HUES6 (cell line): ENCODE data around the gene MTMR1.

Source experiments
- H3K27ac ChIP-seq: 2 replicates; pipeline ENCODE4 v1.7.0; 2013; ENCODE audit warnings: low read depth, mild to moderate bottlenecking, low read length, inconsistent platforms
- H3K27me3 ChIP-seq: 2 replicates; pipeline ENCODE4 v1.6.1; 2013; ENCODE audit warnings: low read length; ENCODE audit not compliant: control insufficient read depth, insufficient read depth
- H3K36me3 ChIP-seq: 2 replicates; pipeline ENCODE4 v1.6.1; 2013; ENCODE audit warnings: low read length; ENCODE audit not compliant: control insufficient read depth, insufficient read depth
- H3K4me1 ChIP-seq: 2 replicates; pipeline ENCODE4 v1.6.1; 2013; ENCODE audit warnings: low read length; ENCODE audit not compliant: control insufficient read depth, insufficient read depth
- H3K4me3 ChIP-seq: 2 replicates; pipeline ENCODE4 v1.5.1; 2013; ENCODE audit warnings: low read depth, low read length
- H3K9ac ChIP-seq: one replicate; pipeline ENCODE4 v1.6.1; 2013; ENCODE audit warnings: mild to moderate bottlenecking, low read length
- H3K9me3 ChIP-seq: 2 replicates; pipeline ENCODE4 v1.6.1; 2013; ENCODE audit warnings: low read depth, low read length; ENCODE audit not compliant: control insufficient read depth, insufficient read depth

Gene MTMR1

DNA sequence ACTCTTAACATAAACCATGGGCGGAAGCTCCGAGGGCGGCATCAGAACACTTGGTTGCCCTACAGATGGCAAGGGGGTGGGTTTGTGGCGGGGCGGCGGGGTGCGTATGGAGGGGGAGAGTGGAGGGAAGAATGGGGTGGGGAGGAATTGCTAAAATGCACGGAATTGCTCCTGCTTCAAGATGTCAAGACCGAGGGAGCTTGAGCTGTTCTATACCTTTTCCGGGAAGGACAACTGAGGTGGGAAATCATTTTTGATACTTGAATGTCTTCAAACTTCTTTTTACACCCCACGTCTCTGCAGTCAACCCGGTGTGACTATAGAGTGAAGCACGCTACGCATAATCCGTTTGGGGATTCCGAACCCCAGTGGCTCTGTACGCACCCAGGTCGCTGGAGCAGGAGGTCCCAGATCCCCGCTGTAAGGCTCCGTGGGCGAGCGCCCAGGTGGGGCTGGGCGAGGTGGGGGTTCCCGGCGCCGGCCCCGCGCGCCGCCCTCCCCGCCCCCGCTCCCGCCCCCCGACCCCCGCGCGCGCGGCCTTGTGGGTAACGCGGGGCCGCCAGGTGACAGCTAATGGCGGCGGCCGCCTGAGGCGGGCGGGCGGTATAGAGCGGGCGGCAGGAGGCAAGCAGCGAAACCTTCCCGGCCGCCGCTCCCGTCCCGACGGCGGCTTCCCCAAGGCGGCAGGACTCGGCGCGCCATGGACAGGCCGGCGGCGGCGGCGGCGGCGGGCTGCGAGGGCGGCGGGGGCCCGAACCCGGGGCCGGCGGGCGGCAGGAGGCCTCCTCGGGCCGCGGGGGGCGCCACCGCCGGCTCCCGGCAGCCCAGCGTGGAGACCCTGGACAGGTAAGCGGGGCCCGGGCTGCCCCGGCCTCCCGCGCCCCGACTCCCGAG lies at the start of gene MTMR1:
Gene MTMR1, plus strand, starts transcription at position 566 of the 894 bp plus-strand sequence. Its CDS starts 135 bp downstream, at position 701.
- peak within 1 kb of the TSS; percentile 42; the same call in 1 of the 2 replicates for H3K27ac ChIP-seq
- H3K36me3 ChIP-seq, result no peaks in the 10 kb centered on the region
- H3K27me3 ChIP-seq, result no peaks in the 10 kb centered on the region
- H3K9me3 ChIP-seq, result peaks cover 11% of the 10 kb centered on the region; the same call in 1 of the 2 replicates
- H3K4me3 ChIP-seq, result peak within 1 kb of the TSS; percentile 87
- peaks cover 18% of the 10 kb centered on the region for H3K4me1 ChIP-seq
- peak within 1 kb of the TSS; percentile 80 for H3K9ac ChIP-seq

DNA sequence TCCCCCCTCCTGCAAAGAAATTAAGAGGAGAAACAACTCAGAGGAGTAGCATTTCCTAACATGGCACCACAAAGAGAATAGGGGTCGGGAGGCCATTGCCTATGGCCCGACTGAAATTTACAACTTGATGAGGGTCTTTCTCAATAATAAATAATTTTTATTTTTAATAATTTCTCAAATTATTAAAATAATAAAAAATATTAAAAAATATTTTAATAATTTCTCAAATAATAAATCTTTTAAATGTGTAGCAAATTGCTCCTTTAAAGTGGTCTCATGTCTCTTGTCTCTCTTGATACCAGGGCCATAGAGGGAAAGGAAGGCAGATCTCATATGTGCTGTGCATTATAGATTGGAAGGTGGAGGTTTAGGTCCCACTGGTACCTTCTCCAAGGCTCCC lies 49.2 kb upstream of the MTMR1 start:
- Histone ChIP-seq H3K4me3 (no peak overlapping the region), H3K27ac (no peak overlapping the region), H3K27me3 (no peaks in the 10 kb centered on the region), H3K9ac (no peak overlapping the region), H3K9me3 (no peaks in the 10 kb centered on the region), H3K36me3 (peaks cover 74% of the 10 kb centered on the region), H3K4me1 (no peaks in the 10 kb centered on the region)

DNA sequence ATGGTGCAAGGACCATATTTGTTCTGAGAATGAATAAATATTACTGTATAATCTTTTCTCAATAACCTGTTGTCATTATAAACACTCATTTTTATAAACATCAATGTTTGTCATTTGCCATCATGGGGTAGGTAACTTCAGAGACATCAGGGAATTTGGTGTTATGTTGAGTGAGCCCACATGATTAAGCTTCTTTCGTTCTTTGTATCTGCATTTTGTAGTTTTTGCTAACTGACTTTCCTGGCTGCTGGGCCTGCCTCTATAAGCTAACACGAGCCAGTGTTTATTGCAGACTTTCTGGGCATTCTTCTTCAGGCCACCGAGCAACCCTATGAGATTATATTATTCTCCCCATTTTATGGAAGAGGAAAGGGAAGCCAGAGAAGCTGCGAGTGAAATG lies 48.8 kb upstream of the MTMR1 start:
- H3K4me3 ChIP-seq, result no peak overlapping the region
- H3K27ac ChIP-seq, result no peak overlapping the region
- H3K36me3 ChIP-seq, result peaks cover 70% of the 10 kb centered on the region
- H3K27me3 ChIP-seq, result no peaks in the 10 kb centered on the region
- H3K9me3 ChIP-seq, result no peaks in the 10 kb centered on the region
- no peak overlapping the region for H3K9ac ChIP-seq
- H3K4me1 ChIP-seq, result no peaks in the 10 kb centered on the region

- Histone ChIP-seq H3K27me3 (no peaks in the 10 kb centered on the region), H3K4me1 (no peaks in the 10 kb centered on the region), H3K9ac (no peak overlapping the region), H3K36me3 (peaks cover 58% of the 10 kb centered on the region), H3K27ac (no peak overlapping the region), H3K9me3 (no peaks in the 10 kb centered on the region), H3K4me3 (no peak overlapping the region)
Measured at GRCh38 chrX:150647331-150647730, 45.9 kb upstream of the MTMR1 start.

- H3K36me3 ChIP-seq, result peaks cover 53% of the 10 kb centered on the region
- no peaks in the 10 kb centered on the region for H3K27me3 ChIP-seq
- H3K4me1 ChIP-seq, result no peaks in the 10 kb centered on the region
- 0 out of 2 replicates have a peak overlapping the region, but pooled peaks have one; percentile 20 for H3K27ac ChIP-seq
- no peaks in the 10 kb centered on the region for H3K9me3 ChIP-seq
- H3K9ac ChIP-seq, result no peak overlapping the region
- no peak overlapping the region for H3K4me3 ChIP-seq
Measured at GRCh38 chrX:150648296-150648940, 44.8 kb upstream of the MTMR1 start.

DNA sequence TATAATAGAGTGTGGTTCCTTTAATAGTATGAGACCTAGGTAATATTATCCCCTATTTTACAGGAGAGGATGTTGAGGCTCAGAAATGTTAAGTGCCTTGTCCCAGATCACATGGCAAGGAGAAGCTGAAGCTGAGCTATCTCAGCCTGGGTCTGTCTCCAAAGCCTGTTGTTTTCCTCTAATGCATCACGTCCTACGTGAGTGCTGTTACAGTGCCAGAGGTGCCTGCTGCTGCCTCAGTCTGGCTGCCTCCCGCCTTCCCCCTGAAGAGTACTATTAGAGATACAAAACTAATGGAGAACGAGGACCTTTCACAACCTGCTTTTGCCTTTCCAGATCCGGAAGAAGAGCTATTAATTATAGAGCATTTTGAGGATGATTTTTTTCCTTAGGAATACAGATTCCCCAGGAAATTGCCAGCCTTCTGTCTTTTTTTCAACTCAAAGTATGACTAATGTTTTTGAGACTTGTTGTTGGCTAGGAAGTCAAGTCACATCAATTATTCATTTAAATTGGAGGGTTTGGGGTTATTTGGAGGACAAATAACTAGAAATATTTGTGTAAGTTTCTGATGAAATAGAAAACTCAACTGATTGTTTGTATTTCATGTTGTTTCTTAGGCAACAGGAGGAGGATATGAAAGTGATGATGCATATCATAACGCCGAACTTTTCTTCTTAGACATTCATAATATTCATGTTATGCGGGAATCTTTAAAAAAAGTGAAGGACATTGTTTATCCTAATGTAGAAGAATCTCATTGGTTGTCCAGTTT lies 43.9 kb upstream of the MTMR1 start:
- H3K9ac ChIP-seq, result no peak overlapping the region

GRCh38 chrX:150651906-150652305 lies 41.3 kb upstream of the MTMR1 start:
- no peaks in the 10 kb centered on the region for H3K4me1 ChIP-seq
- H3K9me3 ChIP-seq, result no peaks in the 10 kb centered on the region
- H3K4me3 ChIP-seq, result no peak overlapping the region
- no peak overlapping the region for H3K27ac ChIP-seq
- H3K27me3 ChIP-seq, result no peaks in the 10 kb centered on the region
- H3K36me3 ChIP-seq, result peaks cover 37% of the 10 kb centered on the region
- no peak overlapping the region for H3K9ac ChIP-seq

More for the DNA sequence above, 43.9 kb upstream of the MTMR1 start:
- Histone ChIP-seq H3K9me3 (no peaks in the 10 kb centered on the region), H3K4me3 (no peak overlapping the region), H3K36me3 (peaks cover 52% of the 10 kb centered on the region), H3K27me3 (no peaks in the 10 kb centered on the region), H3K4me1 (no peaks in the 10 kb centered on the region), H3K27ac (no peak overlapping the region)

DNA sequence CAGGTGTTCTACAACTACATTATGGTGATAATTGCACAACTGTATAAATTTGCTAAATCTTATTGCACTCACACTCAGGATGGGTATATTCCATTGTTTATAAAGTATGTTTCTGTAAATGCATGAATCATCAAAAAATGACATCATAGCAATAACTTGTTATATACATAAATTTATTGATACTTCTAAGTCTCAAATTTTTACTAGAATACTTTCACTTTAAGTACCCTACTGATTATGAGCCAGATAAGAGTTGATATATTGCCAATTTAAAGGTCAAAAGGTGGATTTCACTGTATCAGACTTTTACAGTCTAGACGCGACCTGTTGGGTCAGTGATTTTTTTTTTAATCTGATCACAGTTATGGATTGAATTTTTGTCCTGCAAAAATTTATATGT lies 37.4 kb upstream of the MTMR1 start:
- Histone ChIP-seq H3K9ac (no peak overlapping the region), H3K9me3 (no peaks in the 10 kb centered on the region), H3K36me3 (peaks cover 52% of the 10 kb centered on the region), H3K4me1 (no peaks in the 10 kb centered on the region), H3K4me3 (no peak overlapping the region), H3K27me3 (no peaks in the 10 kb centered on the region), H3K27ac (no peak overlapping the region)

- no peak overlapping the region for H3K9ac ChIP-seq
- H3K27ac ChIP-seq, result no peak overlapping the region
- no peaks in the 10 kb centered on the region; the same call in 1 of the 2 replicates for H3K27me3 ChIP-seq
- no peaks in the 10 kb centered on the region for H3K9me3 ChIP-seq
- H3K36me3 ChIP-seq, result peaks cover 57% of the 10 kb centered on the region
- no peaks in the 10 kb centered on the region for H3K4me1 ChIP-seq
- no peak overlapping the region for H3K4me3 ChIP-seq
Measured at GRCh38 chrX:150663073-150663472, 30.1 kb upstream of the MTMR1 start.

- H3K4me3 ChIP-seq, result no peak overlapping the region
- peaks cover 48% of the 10 kb centered on the region for H3K36me3 ChIP-seq
- H3K27me3 ChIP-seq, result no peaks in the 10 kb centered on the region; the same call in 1 of the 2 replicates
- no peak overlapping the region for H3K9ac ChIP-seq
- no peaks in the 10 kb centered on the region for H3K9me3 ChIP-seq
- H3K27ac ChIP-seq, result no peak overlapping the region
- no peaks in the 10 kb centered on the region for H3K4me1 ChIP-seq
Measured at GRCh38 chrX:150664290-150664689, 28.9 kb upstream of the MTMR1 start.
